GM18508 (cell line): ENCODE results near the gene GGA3.
"Not testable (repeated sequence)": the region's sequence is repeated elsewhere in the genome, so short reads cannot be mapped to it uniquely, and the experiment has no call there.

ENCODE experiments used
- ATAC-seq: cut with Tn5 transposase; IDR thresholded peaks from one replicate; pipeline ENCODE4 v1.9.1; 2021; ENCODE audit warnings: moderate number of reproducible peaks; ENCODE audit not compliant: insufficient read depth, unreplicated experiment

Gene GGA3, protein sequence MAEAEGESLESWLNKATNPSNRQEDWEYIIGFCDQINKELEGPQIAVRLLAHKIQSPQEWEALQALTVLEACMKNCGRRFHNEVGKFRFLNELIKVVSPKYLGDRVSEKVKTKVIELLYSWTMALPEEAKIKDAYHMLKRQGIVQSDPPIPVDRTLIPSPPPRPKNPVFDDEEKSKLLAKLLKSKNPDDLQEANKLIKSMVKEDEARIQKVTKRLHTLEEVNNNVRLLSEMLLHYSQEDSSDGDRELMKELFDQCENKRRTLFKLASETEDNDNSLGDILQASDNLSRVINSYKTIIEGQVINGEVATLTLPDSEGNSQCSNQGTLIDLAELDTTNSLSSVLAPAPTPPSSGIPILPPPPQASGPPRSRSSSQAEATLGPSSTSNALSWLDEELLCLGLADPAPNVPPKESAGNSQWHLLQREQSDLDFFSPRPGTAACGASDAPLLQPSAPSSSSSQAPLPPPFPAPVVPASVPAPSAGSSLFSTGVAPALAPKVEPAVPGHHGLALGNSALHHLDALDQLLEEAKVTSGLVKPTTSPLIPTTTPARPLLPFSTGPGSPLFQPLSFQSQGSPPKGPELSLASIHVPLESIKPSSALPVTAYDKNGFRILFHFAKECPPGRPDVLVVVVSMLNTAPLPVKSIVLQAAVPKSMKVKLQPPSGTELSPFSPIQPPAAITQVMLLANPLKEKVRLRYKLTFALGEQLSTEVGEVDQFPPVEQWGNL

DNA sequence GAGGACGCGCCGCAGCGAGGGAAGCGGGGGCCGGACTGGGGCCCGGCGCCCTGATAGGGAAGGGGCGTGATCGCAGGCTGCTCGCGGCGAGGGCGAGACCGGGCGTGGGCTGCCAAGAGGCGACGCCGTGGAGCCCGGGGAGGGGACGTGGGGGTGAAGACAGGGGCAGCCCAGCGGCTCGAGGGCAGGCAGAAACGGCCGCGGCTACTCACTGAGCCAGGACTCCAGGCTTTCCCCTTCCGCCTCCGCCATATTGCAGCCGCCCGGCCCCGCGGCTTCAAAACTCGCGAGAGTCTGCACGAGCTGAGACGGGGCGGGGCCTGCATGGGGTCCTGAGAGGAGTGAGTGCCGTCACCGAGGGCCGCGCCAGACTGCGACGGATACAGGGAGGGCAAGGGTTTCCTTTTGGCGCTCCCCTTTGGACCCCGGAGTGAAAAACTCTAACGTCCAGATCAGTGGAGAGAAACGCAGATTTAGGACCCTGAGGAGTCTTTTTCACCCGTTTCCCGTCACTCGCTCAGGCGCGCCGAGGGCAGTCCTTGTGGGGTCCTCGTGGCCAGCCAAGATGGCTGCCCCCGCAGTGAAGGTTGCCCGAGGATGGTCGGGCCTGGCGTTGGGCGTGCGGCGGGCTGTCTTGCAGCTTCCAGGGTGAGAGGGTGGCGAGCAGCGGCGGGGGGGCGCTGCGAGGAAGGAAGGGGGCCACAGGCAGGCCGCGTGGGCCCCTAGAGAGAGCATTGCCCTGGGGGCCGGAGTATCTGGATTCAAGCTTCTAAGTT is at the start of gene GGA3, which contains the start of gene MRPS7:
Gene GGA3, minus strand, starts transcription at position 271 of the 776 bp plus-strand sequence. Its CDS starts 19 bp downstream, at position 252.
Gene MRPS7, plus strand, starts transcription at position 544 of the 776 bp plus-strand sequence. Its CDS starts 22 bp downstream, at position 566.
- ATAC-seq = no peak

DNA sequence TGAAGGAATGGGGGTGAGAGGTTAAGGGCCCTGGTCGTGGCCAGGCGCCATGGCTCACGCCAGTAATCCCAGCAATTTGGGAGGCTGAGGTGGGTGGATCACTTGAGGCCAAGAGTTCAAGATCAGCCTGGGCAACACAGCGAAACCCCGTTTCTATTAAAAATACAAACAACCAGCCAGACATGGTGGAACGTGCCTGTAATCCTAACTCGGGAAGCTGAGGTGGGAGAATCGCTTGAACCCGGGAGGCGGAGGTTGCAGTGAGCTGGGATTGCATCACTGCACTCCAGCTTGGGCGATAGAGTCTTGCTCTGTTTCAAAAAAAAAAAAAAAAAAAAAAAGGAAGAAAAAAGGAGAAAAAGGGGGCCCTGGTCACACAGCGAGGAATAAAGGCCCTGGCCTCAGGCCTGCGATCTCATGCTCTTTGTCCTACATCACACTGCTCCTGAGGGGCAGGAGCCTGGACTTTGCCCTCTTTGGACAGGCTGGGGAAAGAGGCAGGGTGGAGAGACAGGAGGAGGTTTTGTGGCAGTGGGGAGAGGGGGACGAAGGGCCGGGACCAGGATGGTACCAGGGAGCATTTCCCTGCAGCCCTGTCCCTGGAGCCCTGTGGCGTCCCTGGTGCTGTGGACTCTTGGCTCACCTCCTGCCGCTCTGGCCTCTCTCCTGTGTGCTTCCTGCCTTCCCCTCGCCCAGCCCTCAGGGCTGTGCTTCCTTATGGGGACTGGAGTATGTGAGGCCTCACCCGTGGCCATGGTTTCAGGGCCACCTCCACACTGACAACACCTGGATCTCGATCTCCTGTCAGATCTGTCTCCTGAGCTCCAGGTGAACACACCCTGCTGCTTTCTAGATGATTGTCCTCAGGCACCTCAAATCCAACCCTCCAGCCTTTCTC is 47.6 kb upstream of the GGA3 start:
- no peak for ATAC-seq

DNA sequence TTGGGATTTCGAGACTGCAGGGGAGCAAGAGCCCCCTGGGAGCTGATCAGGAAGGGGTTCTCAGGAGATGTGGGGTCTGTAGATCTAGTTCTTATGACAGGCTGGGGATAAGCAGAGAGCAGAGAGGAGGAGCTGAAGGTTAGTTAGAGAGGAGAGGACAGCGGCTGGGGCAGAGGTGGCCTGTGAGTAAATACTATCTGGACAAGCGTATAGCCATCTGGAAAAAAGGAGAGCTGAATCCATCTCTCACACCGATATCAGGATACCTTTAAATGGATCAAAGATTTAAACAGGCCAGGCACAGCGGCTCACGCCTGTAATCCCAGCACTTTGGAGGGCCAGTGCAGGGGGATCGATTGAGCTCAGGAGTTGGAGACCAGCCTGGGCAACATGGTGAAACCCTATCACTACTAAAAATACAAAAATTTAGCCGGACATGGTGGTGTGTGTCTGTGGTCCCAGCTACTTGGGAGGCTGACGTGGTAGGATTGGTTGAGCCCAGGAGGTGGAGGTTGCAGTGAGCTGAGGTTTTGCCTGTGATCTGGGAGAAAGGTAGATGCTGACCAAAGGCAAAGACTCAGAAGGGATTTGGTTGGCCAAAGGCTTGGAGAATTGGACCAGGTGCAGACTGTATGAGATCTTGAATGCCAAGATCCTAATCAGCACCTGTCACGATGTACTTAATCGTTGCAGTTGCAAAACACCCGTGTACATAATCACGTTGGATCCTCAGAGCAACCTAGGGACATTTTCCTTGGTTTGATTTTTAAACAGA is 46.7 kb upstream of the GGA3 start:
- ATAC-seq = no peak

DNA sequence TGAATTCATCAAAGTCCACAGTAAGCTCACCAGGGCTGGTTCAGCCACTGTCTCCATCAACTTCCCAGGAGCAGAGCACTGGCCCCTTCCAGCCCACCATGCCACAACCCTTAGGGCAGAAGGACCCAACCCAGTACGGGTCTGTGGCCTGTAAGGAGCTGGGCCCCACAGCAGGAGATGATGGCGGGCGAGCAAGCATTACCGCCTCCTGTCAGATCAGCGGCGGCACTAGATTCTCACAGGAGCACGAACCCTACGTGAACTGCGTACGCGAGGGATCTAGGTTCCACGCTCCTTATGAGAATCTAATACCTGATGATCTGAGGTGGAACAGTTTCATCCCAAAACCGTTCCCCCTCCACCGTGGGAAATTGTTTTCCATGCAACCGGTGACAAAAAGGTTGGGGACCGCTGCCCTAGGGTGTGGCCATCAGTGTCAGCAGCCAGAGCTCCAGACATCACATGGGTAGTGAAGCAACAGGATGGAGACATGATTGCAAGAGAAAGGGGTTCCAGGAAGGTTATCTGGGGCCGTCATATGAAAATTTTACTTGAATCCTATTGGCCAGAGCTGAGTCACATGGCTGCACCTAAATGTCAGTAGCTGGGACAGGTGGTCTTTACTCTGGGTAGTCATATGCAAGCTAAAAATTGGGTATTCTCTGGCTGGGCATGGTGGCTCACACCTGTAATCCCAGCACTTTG is 40.2 kb upstream of the GGA3 start:
- ATAC-seq = no peak

DNA sequence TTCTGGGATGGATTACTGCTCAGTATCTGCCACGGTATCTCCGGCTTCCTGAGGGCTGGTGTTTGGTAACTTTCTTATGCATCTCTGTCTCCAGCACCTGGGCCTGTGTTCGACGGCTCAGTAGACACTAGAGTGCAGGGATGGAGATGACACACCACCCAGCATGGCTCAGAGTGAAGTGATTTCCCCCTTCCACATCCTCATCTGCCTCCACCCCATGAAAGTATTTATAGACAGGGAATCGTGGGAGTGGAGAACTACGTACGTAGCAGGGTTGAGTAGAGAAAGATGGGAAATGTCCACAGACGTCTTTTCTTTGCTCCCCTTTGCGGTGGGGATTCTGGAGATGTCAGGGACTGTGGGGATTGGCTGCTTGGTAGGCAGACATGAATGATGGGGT is 39.6 kb upstream of the GGA3 start:
- no peak for ATAC-seq

DNA sequence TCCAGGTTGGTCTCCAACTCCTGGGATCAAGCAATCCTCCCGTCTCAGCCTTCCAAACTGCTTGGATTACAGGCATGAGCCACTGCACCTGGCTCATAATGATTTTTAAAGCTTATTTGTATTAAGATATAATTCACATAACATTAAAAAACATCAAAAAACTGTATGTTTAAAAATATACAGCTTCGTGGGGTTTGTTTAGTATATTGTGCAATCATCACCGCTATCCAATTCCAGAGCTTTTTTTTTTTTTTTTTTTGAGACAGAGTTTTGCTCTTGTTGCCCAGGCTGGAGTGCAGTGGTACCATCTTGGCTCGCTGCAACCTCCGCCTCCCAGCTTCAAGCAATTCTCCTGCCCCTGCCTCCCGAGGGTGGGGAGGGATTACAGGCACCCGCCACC is 38.9 kb upstream of the GGA3 start:
- no peak for ATAC-seq

DNA sequence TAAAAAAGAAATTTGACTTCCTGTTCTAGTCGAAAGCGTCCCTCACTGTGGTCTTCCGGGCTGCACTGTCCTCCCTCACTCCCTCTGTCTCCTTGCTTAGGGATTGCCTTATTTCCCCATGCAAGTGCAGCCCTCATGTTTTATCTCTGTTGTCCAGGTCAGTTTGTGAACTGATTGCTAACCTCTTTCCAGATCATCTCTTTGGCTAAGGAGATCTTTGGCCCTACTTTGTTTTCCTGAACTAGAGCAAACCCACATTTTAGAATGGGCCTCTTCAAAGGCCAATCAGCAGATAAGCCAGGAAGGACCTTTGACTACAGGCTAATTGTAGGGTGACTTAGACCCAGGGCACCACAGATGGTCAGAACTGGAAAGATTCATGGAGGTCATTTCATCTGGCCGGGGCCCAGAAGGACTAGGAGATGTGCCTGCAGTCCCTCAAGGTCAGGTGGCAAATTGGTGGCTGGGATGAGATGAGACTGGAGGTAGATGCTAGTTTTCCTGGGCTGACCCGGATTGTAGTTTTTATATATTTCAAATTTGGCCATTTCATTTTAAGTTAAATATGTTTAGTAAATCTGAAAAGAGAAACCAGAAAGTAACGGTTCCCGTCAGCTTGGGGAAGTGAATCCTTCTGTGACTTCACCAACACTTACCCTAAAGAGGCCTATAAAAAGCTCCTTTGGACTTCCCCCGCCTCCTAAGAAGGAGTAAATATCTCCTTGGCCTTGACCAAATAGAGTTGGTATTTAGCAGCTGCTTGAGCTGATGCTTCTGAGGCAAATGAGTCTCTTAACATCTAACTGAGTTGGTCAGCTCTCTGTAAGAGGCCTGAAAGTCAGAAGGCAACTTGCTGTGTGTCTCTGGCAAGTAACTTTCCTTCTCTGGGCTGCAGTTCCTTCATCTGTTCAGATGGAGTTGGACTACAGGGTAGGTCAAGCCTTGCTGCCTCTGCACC is 34.1 kb upstream of the GGA3 start:
- ATAC-seq = peak; percentile 57

DNA sequence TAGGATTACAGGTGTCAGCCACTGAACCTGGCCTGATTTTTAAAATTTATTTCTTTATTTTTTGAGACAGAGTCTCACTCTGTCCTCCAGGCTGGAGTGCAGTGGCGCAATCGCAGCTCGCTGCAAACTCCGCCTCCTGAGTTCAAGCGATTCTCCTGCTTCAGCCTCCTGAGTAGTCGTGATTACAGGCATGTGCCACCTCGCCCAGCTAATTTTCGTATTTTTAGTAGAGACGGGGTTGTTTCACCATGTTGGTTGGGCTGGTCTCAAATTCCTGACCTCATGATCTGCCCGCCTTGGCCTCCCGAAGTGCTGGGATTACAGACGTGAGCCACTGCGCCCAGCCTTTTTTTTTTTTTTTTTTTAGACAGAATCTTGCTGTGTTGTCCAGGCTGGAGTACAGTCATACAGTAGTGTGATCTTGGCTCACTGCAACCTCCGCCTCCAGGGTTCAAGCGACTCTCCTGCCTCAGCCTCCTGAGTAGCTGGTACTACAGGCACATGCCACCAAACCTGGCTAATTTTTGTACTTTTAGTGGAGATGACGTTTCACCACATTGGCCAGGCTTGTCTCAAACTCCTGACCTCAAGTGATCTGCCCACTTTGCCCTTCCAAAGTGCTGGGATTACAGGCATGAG is 31.5 kb upstream of the GGA3 start:
- not testable (repeated sequence) for ATAC-seq

DNA sequence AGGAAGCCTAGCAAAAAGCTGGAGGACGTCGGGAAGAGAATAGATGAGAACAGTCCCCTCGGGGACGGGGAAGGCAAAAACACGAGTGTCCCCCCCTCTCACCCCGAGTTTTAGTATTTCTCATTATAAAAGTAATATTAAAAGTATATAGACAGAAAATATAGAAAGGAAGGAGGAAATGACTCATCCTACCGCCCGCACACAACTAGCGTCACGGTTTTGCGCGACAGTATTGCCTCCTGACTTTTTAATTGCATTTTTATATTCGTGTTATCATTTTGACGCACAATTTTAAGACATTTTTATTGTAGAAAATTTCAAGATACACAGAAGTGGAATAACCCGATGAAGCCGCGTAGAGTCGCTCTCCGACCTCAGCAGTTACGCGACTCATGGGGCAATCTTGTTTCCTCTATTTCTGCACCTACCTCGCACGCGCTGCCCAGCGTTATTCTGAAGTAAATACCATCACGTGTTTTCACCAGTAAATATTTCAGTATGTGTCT is 28.5 kb upstream of the GGA3 start:
- no peak for ATAC-seq

DNA sequence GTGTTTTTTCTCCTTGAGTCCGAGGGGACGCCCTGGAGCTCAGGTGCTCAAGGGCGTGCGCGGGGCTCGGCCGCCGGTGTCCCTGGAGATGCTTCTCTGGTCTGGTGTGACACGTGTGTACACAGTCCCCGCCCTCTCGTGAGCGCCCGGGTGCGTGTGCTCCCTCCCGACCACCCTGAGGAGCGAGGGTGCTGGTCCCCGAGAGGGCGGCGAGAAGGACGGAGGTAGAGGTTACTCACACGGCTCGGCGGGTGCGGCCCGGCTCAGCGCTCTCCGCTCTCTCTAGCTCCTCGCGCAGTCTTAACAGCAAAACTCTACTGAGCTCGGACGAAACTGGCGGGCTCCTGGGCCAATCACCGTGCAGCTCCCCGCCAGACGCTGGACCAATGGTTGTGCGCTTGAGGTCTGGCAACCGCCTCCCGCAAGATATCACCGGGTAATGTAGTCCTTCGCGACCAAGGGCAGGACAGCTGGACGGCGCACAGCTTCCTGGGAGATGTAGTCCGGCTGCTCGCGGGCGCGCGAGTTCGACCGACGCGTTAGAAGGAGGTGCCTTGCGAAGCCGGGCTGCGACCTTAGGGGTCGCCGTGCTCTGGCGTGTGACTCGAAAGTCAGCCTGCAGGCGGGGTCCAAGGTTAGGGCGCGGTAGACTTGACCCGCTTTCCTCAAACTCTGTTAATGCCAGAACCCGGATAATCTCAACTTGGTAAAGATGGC is 27.9 kb upstream of the GGA3 start, which contains the start of gene SLC25A19:
Gene SLC25A19, minus strand, starts transcription at position 319 of the 717 bp plus-strand sequence. CDS start 2,669 bp downstream, outside the sequence.
- ATAC-seq = peak; percentile 72

DNA sequence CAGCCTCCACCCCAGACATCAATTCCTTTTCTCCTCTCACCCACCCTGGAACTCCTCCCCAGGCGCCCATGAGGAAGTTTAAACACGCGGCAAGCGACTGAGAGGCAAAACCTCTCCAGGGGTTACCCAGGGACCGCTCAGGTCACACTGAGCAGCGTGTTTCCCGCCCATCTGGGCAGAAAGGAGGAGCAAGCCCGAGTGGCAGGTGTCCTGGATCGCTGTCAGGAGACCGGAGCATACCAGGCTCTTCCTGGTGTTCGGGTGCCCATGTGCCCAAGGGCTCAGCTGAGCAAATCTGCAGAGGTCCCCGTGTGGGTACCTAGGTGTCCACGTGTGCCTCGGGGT is 27.3 kb upstream of the GGA3 start:
- ATAC-seq = peak; percentile 8

DNA sequence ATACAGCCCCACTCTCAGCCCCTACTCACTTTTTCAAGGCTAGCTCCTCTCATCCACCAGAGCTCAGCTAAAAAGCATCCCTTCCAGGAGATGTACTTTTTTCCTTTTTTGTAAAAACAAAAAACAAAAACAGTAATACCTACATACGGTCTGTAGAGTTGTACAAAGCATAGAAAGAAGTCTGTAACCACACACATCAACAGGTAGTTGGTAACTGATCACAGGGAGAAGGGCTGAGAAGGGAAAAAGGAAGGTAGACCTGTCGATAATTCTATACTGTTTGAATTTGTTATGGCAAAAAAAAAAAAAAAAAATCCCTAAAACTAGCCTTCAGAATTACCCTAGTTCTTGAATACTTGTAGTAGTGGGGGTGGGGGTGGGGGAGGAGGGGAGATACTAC is 27.0 kb upstream of the GGA3 start:
- no peak for ATAC-seq

DNA sequence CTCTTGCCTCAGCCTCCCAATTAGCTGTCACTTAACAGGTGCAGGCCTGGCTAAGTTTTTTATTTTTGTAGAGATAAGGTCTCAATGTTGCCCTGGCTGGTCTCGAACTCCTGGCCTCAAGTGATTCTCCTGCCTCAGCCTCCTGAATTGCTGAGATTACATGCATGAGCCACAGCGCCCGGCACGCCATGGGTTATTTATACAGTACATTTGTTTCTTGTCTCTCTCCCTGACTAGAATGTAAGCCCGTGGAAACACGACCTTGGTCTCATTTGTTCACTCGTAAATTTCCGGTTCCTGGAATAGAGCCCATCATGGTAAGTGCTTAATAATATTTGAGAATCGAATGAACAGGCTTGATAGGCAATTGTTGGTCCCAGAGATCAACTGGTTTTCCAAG is 25.8 kb upstream of the GGA3 start:
- no peak for ATAC-seq

DNA sequence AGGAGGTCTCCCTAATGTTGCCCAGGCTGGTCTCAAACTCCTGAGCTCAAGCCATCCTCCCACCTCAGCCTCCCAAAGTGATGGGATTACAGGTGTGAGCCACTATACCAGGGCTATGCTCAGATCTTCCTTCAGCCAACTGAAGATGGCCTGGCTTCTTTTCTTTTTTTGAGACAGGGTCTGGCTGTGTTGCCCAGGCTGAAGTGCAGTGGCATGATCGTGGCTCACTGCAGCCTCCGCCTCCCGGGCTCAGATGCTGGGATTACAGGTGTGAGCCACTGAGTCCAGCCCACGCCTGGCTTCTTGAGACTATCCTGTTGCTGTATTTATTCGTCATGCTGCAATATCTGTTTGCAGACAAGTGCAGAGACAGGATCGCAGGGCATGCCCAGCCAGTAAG is 23.7 kb upstream of the GGA3 start:
- ATAC-seq = no peak

DNA sequence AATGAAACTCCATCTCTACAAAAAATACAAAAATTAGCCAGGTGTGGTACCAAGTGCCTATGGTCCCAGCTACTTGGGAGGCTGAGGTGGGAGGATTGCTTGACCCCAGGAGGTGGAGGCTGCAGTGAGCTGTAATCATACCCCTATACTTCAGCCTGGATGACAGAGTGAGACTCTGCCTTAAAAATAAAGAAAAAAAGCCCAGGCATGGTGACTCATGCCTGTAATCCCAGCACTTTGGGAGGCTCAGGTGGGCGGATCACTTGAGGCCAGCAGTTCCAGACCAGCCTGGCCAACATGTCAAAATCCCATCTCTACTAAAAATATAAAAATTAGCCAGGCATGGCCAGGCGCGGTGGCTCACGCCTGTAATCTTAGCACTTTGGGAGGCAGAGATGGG is 18.8 kb upstream of the GGA3 start:
- ATAC-seq = not testable (repeated sequence)

DNA sequence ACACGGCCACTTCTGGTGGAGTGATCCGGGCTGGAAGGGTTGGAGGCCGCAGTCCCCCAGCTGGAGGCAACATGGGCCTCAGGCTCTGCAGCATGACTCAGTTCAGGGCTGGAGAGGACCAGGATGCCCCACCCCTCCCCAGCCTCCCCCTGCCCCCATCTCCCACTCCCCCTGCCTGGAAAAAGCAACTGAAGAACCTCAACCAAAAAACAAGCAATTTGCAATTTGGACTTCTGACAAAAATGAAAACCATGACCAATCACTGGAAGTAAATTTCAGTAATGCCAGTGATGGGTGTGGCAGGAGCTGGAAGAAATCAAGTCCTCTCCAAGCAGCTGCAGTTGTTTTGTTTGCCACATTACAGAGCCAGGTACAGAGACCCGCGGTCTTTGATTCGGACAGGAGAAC is 16.3 kb upstream of the GGA3 start:
- ATAC-seq = no peak
